ENCODE measurements around the gene BPIFB2. TPM values are rescaled to one million over a fixed set of nuclear protein-coding genes. Genes with fewer than 3 reads are reported as not detected.

Gene BPIFB2
- total and polyA plus RNA-seq, 2 donors (not counting 3 experiments of a cell fraction or from before 2014, with no cell fraction given) = not detected

GRCh38 chr20:32985596-32985995, 21.9 kb upstream of the BPIFB2 start:
- H3K79me2 ChIP-seq (ENCODE audit: control insufficient read depth, insufficient read depth, low read length) = no peaks in the 10 kb centered on the region
- no TSS peak for BruUV-seq (replicated peaks)
- TF ChIP-seq POLR2A (IDR thresholded peaks at IDR 0.05; ENCODE audit: low read depth, low read length) (no peak), CTCF (IDR thresholded peaks at IDR 0.05; ENCODE audit: extremely low read depth in 1 of 2, insufficient read depth in 1 of 2, low read depth in 1 of 2, low read length in 2 of 2) (no peak), MYC (IDR thresholded peaks at IDR 0.05; ENCODE audit: low read depth, low read length) (no peak), JUN (IDR thresholded peaks at IDR 0.05; ENCODE audit: borderline replicate concordance, insufficient read depth, insufficient read length, low read depth) (no peak), GATA2 (IDR thresholded peaks at IDR 0.05; ENCODE audit: insufficient read depth, insufficient read length, low read depth, low read length) (no peak), POLR2AphosphoS5 (IDR thresholded peaks at IDR 0.05; ENCODE audit: insufficient read depth, low read depth, low read length) (no peak), EZH2 (IDR thresholded peaks at IDR 0.05; ENCODE audit: borderline replicate concordance, low read depth, low read length, severe bottlenecking) (no peak), MAX (IDR thresholded peaks at IDR 0.05; ENCODE audit: insufficient read depth, insufficient read length) (no peak), FOS (IDR thresholded peaks at IDR 0.05; ENCODE audit: borderline replicate concordance, insufficient read depth, low read length) (no peak)
- FAIRE-seq = no peak
- ChIA-PET CTCF (interaction anchor here (1.1 to 1.6 kb wide), 2 partner anchors 8 to 10 kb away, joined by 3 to 4 read pairs; no protein-coding TSS in a partner anchor), POLR2A (no interaction called here)
- dilution Hi-C loops (cut with MboI; ENCODE audit: extremely low pct_ligation_motif_present, low sequenced_read_pairs) = no loop called here
- H3K27ac ChIP-seq (ENCODE audit: insufficient read depth, low read depth, low read length) = no peak overlapping the region
- H3K4me2 ChIP-seq (ENCODE audit: insufficient read depth, low read length) = no peak overlapping the region
- no peaks in the 10 kb centered on the region for H3K27me3 ChIP-seq (ENCODE audit: control insufficient read depth in 2 of 2, insufficient read depth in 2 of 2, low read length in 2 of 2)
- no peaks in the 10 kb centered on the region for H3K4me1 ChIP-seq (ENCODE audit: control insufficient read depth, extremely low read depth, insufficient read depth, low read length)
- no peaks in the 10 kb centered on the region for H4K20me1 ChIP-seq (replicated peaks; ENCODE audit: control insufficient read depth, extremely low read depth, insufficient read depth, low read length)
- no peaks in the 10 kb centered on the region for H3K9me1 ChIP-seq (replicated peaks; ENCODE audit: control insufficient read depth, extremely low read depth, insufficient read depth, low read length)
- H3K36me3 ChIP-seq (ENCODE audit: control insufficient read depth in 2 of 2, extremely low read depth in 1 of 2, insufficient read depth in 2 of 2, low read length in 2 of 2) = no peaks in the 10 kb centered on the region
- H2AFZ ChIP-seq (ENCODE audit: low read depth, low read length) = no peak overlapping the region
- intact Hi-C loops (cut with micrococcal nuclease) = no loop called here
- no peak overlapping the region for H3K4me3 ChIP-seq (replicated peaks in 1 of 3; ENCODE audit: insufficient read depth in 1 of 3, low read depth in 1 of 3, low read length in 3 of 3)
- DNase-seq (ENCODE audit: low read depth, low spot score) = no peak
- H3K9me3 ChIP-seq (replicated peaks; ENCODE audit: control insufficient read depth, insufficient read depth, low read length) = no peaks in the 10 kb centered on the region
- no peak overlapping the region for H3K9ac ChIP-seq (replicated peaks; ENCODE audit: extremely low read depth, insufficient read depth, low read length)

Measured in endothelial cell of umbilical vein (primary cell).